ENCODE measurements around the gene UGT1A4. TPM values are rescaled to one million over a fixed set of nuclear protein-coding genes. Genes with fewer than 3 reads are reported as not detected.

The UGT1A4 gene
- total and polyA plus RNA-seq, 9 of the 15 experiments (the other 6 are each of a cell fraction or from before 2014, with no cell fraction given): not detected

DNA sequence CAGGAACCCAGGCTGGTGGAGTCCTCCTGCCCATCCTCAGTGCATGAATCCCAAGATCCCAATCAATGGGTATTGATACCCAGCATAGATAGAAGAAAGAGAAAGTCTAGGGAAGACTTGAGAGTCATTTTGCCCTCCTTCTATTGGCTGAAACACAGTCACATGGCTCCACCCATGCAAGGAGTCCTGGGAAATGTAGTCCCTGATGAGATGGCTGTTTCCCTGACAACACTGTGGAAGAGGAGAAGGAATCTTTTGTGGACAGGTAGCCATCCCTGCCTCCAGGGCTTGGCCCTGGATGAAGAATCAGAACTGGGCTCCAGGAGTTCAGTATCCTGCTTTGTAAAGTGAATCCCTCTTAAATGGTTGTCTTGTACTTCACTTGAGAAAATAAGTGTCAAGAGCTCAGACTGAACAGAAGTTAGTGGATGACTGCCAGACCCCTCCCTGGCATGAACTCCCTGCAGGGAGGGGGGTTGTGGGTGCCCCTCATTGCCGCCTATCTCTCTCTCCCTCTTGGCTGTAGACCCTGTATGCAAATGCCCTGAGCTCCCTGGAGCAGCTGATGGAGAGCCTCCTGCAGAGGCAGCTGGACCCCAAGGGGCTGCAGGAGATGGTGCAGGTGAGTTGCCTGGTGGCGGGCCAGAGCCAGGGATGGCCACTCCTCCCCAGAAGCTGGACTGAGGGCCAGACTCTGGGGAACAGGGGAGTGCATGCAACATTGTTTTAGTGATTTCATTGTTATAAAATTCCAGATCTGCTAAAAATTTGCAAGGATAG, 95.7 kb downstream of the UGT1A4 start (continued):
- no peak for TF ChIP-seq TAF15 (IDR thresholded peaks at IDR 0.05; ENCODE audit: low read depth, low read length)
- peak; percentile 85 for TF ChIP-seq USF1 (CRISPR knock-in tag; IDR thresholded peaks at IDR 0.05)

DNA sequence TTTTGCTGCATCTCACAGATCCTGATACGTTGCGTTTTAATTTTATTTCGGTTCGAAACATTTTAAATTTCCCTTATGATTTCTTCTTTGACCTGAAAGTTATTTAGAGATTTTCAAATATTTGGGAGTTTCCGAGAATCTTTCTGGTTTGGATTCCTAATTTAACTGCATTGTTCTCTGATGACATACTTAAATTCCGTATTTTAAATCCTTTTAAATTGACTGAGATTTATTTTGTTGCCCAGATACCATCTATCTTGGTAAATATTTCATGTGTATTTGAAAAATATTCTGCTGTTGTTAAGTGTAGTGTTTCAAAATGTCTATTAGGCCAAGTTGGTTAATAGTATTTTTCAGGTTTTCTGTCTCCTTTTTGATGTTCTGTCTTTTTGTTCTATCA, 97.3 kb downstream of the UGT1A4 start:
- no peak overlapping the region for H3K4me3 ChIP-seq
- no peaks in the 10 kb centered on the region; the same call in 1 of the 2 replicates for H4K20me1 ChIP-seq (replicated peaks; ENCODE audit: control insufficient read depth, insufficient read depth, low read length)
- H3K9me1 ChIP-seq (ENCODE audit: control insufficient read depth, insufficient read depth, low read length): no peaks in the 10 kb centered on the region
- ATAC-seq: no peak
- no peaks in the 10 kb centered on the region for H3K9me3 ChIP-seq (replicated peaks; ENCODE audit: control insufficient read depth, insufficient read depth, low read depth, low read length)
- H3K79me2 ChIP-seq (ENCODE audit: control insufficient read depth, insufficient read depth, low read length): no peaks in the 10 kb centered on the region
- FAIRE-seq: no peak
- no peak overlapping the region for H3K9ac ChIP-seq (ENCODE audit: insufficient read depth in 1 of 2, low read depth in 2 of 2, low read length in 2 of 2)
- BruUV-seq (replicated peaks): no TSS peak
- no peak overlapping the region for H3K27ac ChIP-seq (ENCODE audit: extremely low read depth, low read depth, low read length)
- intact Hi-C loops (cut with micrococcal nuclease) (no loop called here), in situ Hi-C loops (cut with MboI) (no loop called here)
- ChIA-PET POLR2A (no interaction called here), CTCF (ENCODE audit: low intra/inter-chr PET ratio) (no interaction called here)
- H2AFZ ChIP-seq (ENCODE audit: low read depth, low read length): no peak overlapping the region
- H3K4me1 ChIP-seq (replicated peaks in 1 of 2; ENCODE audit: control insufficient read depth in 2 of 2, insufficient read depth in 2 of 2, low read length in 2 of 2): no peaks in the 10 kb centered on the region; a peak in 1 of 5 replicates
- DNase-seq (ENCODE audit: extremely low read depth in 1 of 4, low spot score in 3 of 4): no peak
- H3K27me3 ChIP-seq (ENCODE audit: control insufficient read depth in 2 of 2, insufficient read depth in 2 of 2, low read length in 2 of 2): peaks cover 0 to 36% of the 10 kb centered on the region in 2 experiments; a peak in 3 of 5 replicates
- 3% methylated on average over 5 of the region's 6 CpGs for WGBS (ENCODE audit: insufficient coverage, low coverage, missing lambda C conversion rate)
- H3K4me2 ChIP-seq (ENCODE audit: insufficient read depth, low read length): no peak overlapping the region
- no peaks in the 10 kb centered on the region for H3K36me3 ChIP-seq (ENCODE audit: control insufficient read depth, insufficient read depth, low read length)
- TF ChIP-seq ESRRA (IDR thresholded peaks at IDR 0.05; ENCODE audit: borderline replicate concordance, low read depth) (no peak), ZBTB11 (CRISPR knock-in tag; IDR thresholded peaks at IDR 0.05) (no peak), ATF6 (CRISPR knock-in tag; IDR thresholded peaks at IDR 0.05) (no peak), NONO (IDR thresholded peaks at IDR 0.05; ENCODE audit: low read depth in 2 of 2, low read length in 1 of 2) (no peak), SRSF1 (IDR thresholded peaks at IDR 0.05; ENCODE audit: low read depth, low read length) (no peak), ATF1 (CRISPR knock-in tag; IDR thresholded peaks at IDR 0.05) (no peak), ATF1 (tag; IDR thresholded peaks at IDR 0.05) (no peak), GTF2A2 (tag; IDR thresholded peaks at IDR 0.05) (no peak), HDAC8 (tag; IDR thresholded peaks at IDR 0.05) (no peak), KAT2B (IDR thresholded peaks at IDR 0.05; ENCODE audit: low read depth, low read length) (no peak), ZFPM2 (CRISPR knock-in tag; IDR thresholded peaks at IDR 0.05) (no peak), RUNX1 (IDR thresholded peaks at IDR 0.05; ENCODE audit: low read depth) (no peak), GATAD2A (IDR thresholded peaks at IDR 0.05) (no peak)

Data from K562 (cell line).